Stomach (tissue), 4 donors: ENCODE measurements around the gene DHX36.

ENCODE experiments used
- CTCF ChIP-seq, 7 experiments: fragments of 450-650 bp in 4 of 7; fragments of 200-600 bp in 3 of 7; sonication (generic) in 3 of 7; IDR thresholded peaks; one replicate each; pipeline ENCODE4 v1.5.1; 2016 to 2019; ENCODE audit warnings: antibody characterized with exemption in 7 of 7, control low read depth in 2 of 7, mild to moderate bottlenecking in 1 of 7
- EP300 ChIP-seq: sonication (generic); formaldehyde crosslinking; IDR thresholded peaks from one replicate; pipeline ENCODE4 v1.6.1; 2017; ENCODE audit warnings: antibody characterized with exemption

- TF ChIP-seq CTCF (IDR thresholded peaks at IDR 0.05) (no peak), EP300 (no peak)
Observed at GRCh38 chr3:154275965-154276364, 48.3 kb downstream of the DHX36 start.
